ENCODE results near the gene HIPK2.

HIPK2 gene

GRCh38 chr7:139658296-139658695, 119.5 kb downstream of the HIPK2 start:
- in situ Hi-C loops (cut with MboI; ENCODE audit: low sequenced_read_pairs): no loop called here

GRCh38 chr7:139657725-139658124, 120.1 kb downstream of the HIPK2 start:
- in situ Hi-C loops (cut with MboI; ENCODE audit: low sequenced_read_pairs): no loop called here

- in situ Hi-C loops (cut with MboI; ENCODE audit: low sequenced_read_pairs): no loop called here
Observed at GRCh38 chr7:139656387-139656786, 121.4 kb downstream of the HIPK2 start.

GRCh38 chr7:139655305-139655704, 122.5 kb downstream of the HIPK2 start:
- in situ Hi-C loops (cut with MboI; ENCODE audit: low sequenced_read_pairs): no loop called here

GRCh38 chr7:139654276-139655181, 123.3 kb downstream of the HIPK2 start:
- in situ Hi-C loops (cut with MboI; ENCODE audit: low sequenced_read_pairs): no loop called here

- in situ Hi-C loops (cut with MboI; ENCODE audit: low sequenced_read_pairs): no loop called here
Observed at GRCh38 chr7:139651914-139652313, 125.9 kb downstream of the HIPK2 start.

- in situ Hi-C loops (cut with MboI; ENCODE audit: low sequenced_read_pairs): no loop called here
Observed at GRCh38 chr7:139651308-139651707, 126.5 kb downstream of the HIPK2 start.

GRCh38 chr7:139650429-139651100, 127.2 kb downstream of the HIPK2 start:
- in situ Hi-C loops (cut with MboI; ENCODE audit: low sequenced_read_pairs): no loop called here

GRCh38 chr7:139648941-139649425, 128.8 kb downstream of the HIPK2 start:
- in situ Hi-C loops (cut with MboI; ENCODE audit: low sequenced_read_pairs): loop anchor here (10.0 kb wide), 2 partner anchors 116 to 356 kb away; no protein-coding TSS in a partner anchor

GRCh38 chr7:139648391-139648861, 129.4 kb downstream of the HIPK2 start:
- in situ Hi-C loops (cut with MboI; ENCODE audit: low sequenced_read_pairs): loop anchor here (10.0 kb wide), 2 partner anchors 116 to 356 kb away; no protein-coding TSS in a partner anchor

GRCh38 chr7:139647814-139648390, 129.9 kb downstream of the HIPK2 start:
- in situ Hi-C loops (cut with MboI; ENCODE audit: low sequenced_read_pairs): loop anchor here (10.0 kb wide), 2 partner anchors 117 to 357 kb away; no protein-coding TSS in a partner anchor

- in situ Hi-C loops (cut with MboI; ENCODE audit: low sequenced_read_pairs): loop anchor here (10.0 kb wide), 2 partner anchors 118 to 358 kb away; no protein-coding TSS in a partner anchor
Observed at GRCh38 chr7:139647085-139647484, 130.7 kb downstream of the HIPK2 start.

- in situ Hi-C loops (cut with MboI; ENCODE audit: low sequenced_read_pairs): loop anchor here (10.0 kb wide), 2 partner anchors 118 to 358 kb away; no protein-coding TSS in a partner anchor
Observed at GRCh38 chr7:139646566-139646965, 131.2 kb downstream of the HIPK2 start.

GRCh38 chr7:139645572-139646523, 131.9 kb downstream of the HIPK2 start:
- in situ Hi-C loops (cut with MboI; ENCODE audit: low sequenced_read_pairs): loop anchor here (10.0 kb wide), 2 partner anchors 119 to 359 kb away; no protein-coding TSS in a partner anchor

GRCh38 chr7:139643951-139644585, 133.7 kb downstream of the HIPK2 start:
- in situ Hi-C loops (cut with MboI; ENCODE audit: low sequenced_read_pairs): loop anchor here (10.0 kb wide), 2 partner anchors 121 to 361 kb away; no protein-coding TSS in a partner anchor

- in situ Hi-C loops (cut with MboI; ENCODE audit: low sequenced_read_pairs): loop anchor here (10.0 kb wide), 2 partner anchors 123 to 363 kb away; no protein-coding TSS in a partner anchor
Observed at GRCh38 chr7:139642283-139642682, 135.5 kb downstream of the HIPK2 start.

- in situ Hi-C loops (cut with MboI; ENCODE audit: low sequenced_read_pairs): loop anchor here (10.0 kb wide), 2 partner anchors 123 to 363 kb away; no protein-coding TSS in a partner anchor
Observed at GRCh38 chr7:139641337-139641992, 136.3 kb downstream of the HIPK2 start.

GRCh38 chr7:139640681-139641080, 137.1 kb downstream of the HIPK2 start:
- in situ Hi-C loops (cut with MboI; ENCODE audit: low sequenced_read_pairs): loop anchor here (10.0 kb wide), 2 partner anchors 124 to 364 kb away; no protein-coding TSS in a partner anchor

Measured in HL-60/S4 treated with retinoic acid at 250 ng/mL for 4 days and 3 days (cell line).